ENCODE results near the gene USH1G.

USH1G gene

GRCh38 chr17:74947041-74947754 lies 24.1 kb upstream of the USH1G start:
- H3K27ac ChIP-seq (replicated peaks), result no peak overlapping the region
- TF ChIP-seq GABPA (IDR thresholded peaks at IDR 0.05; ENCODE audit: low read depth) (no peak), REST (IDR thresholded peaks at IDR 0.05; ENCODE audit: insufficient replicate concordance, low read depth) (no peak), SPI1 (IDR thresholded peaks at IDR 0.05; ENCODE audit: borderline replicate concordance, low read depth) (no peak), POLR2AphosphoS5 (IDR thresholded peaks at IDR 0.05; ENCODE audit: low read depth) (no peak), CTCF (IDR thresholded peaks at IDR 0.05; ENCODE audit: insufficient read depth, low read length) (no peak)
- H3K27me3 ChIP-seq (ENCODE audit: insufficient read depth, poor library complexity, severe bottlenecking), result no peaks in the 10 kb centered on the region
- H3K4me3 ChIP-seq (replicated peaks; ENCODE audit: insufficient read depth, low read length), result no peak overlapping the region
- no peak for DNase-seq (ENCODE audit: low read depth in 1 of 2, low spot score in 1 of 2)

- DNase-seq (ENCODE audit: low read depth in 1 of 2, low spot score in 1 of 2), result no peak
- H3K27me3 ChIP-seq (ENCODE audit: insufficient read depth, poor library complexity, severe bottlenecking), result peaks cover 2% of the 10 kb centered on the region
- no peak overlapping the region for H3K4me3 ChIP-seq (replicated peaks; ENCODE audit: insufficient read depth, low read length)
- H3K27ac ChIP-seq (replicated peaks), result no peak overlapping the region
- TF ChIP-seq CTCF (IDR thresholded peaks at IDR 0.05; ENCODE audit: insufficient read depth, low read length) (no peak), POLR2AphosphoS5 (IDR thresholded peaks at IDR 0.05; ENCODE audit: low read depth) (no peak), GABPA (IDR thresholded peaks at IDR 0.05; ENCODE audit: low read depth) (no peak), SPI1 (IDR thresholded peaks at IDR 0.05; ENCODE audit: borderline replicate concordance, low read depth) (no peak), REST (IDR thresholded peaks at IDR 0.05; ENCODE audit: insufficient replicate concordance, low read depth) (no peak)
Observed at GRCh38 chr17:74946641-74947040, 23.6 kb upstream of the USH1G start.

GRCh38 chr17:74945543-74945942 lies 22.5 kb upstream of the USH1G start:
- Histone ChIP-seq H3K27ac (replicated peaks) (no peak overlapping the region), H3K4me3 (replicated peaks; ENCODE audit: insufficient read depth, low read length) (no peak overlapping the region), H3K27me3 (ENCODE audit: insufficient read depth, poor library complexity, severe bottlenecking) (peaks cover 2% of the 10 kb centered on the region)
- DNase-seq (ENCODE audit: low read depth in 1 of 2, low spot score in 1 of 2), result no peak
- TF ChIP-seq GABPA (IDR thresholded peaks at IDR 0.05; ENCODE audit: low read depth), result no peak
- TF ChIP-seq REST (IDR thresholded peaks at IDR 0.05; ENCODE audit: insufficient replicate concordance, low read depth), result no peak
- TF ChIP-seq SPI1 (IDR thresholded peaks at IDR 0.05; ENCODE audit: borderline replicate concordance, low read depth), result no peak
- TF ChIP-seq POLR2AphosphoS5 (IDR thresholded peaks at IDR 0.05; ENCODE audit: low read depth), result no peak
- no peak for TF ChIP-seq CTCF (IDR thresholded peaks at IDR 0.05; ENCODE audit: insufficient read depth, low read length)
